SK-N-SH (cell line): ENCODE measurements around the gene SASH1. TPM values are rescaled to one million over a fixed set of nuclear protein-coding genes. Genes with fewer than 3 reads are reported as not detected.

ENCODE experiments used
- CTCF ChIA-PET: fragments of 300-600, 350-600 bp; formaldehyde crosslinking; extraction: SDS; loops from one replicate; lab custom pipeline; 2021; lab: Yijun Ruan, JAX
- POLR2A ChIA-PET: fragments of 350-600 bp; sonication (Branson Sonifier 250); formaldehyde crosslinking; extraction: SDS; loops from one replicate; lab custom pipeline; 2020; ENCODE audit warnings: antibody characterized with exemption, inconsistent platforms; lab: Yijun Ruan, JAX
- DNase-seq: peaks from one replicate; pipeline ENCODE4 v3.0.0; 2012
- H2AFZ ChIP-seq: fragments of 200-600 bp; sonication (generic); 2 replicates; pipeline ENCODE4 v1.8.1; 2016; ENCODE audit warnings: antibody characterized with exemption, mild to moderate bottlenecking, low read depth
- H3F3A ChIP-seq: fragments of 200-600 bp; sonication (generic); replicated peaks from 2 replicates; pipeline ENCODE3; 2016; ENCODE audit warnings: antibody characterized with exemption, mild to moderate bottlenecking; ENCODE audit not compliant: insufficient read depth
- H3K27ac ChIP-seq, 2 experiments: fragments of 200-500 bp in 1 of 2; fragments of 200-600 bp in 1 of 2; sonication (Bioruptor generic) in 1 of 2; sonication (generic), shearing (Covaris generic) in 1 of 2; 2 replicates each; pipeline versions ENCODE4 v1.5.1 to v1.6.1; 2014 to 2016; ENCODE audit warnings: low read depth in 2 of 2, inconsistent platforms in 1 of 2, low read length in 1 of 2, mild to moderate bottlenecking in 1 of 2, mixed read lengths in 1 of 2
- H3K27me3 ChIP-seq: fragments of 200-600 bp; sonication (generic), shearing (Covaris generic); 2 replicates; pipeline ENCODE4 v1.6.1; 2016; ENCODE audit warnings: mixed run types; ENCODE audit not compliant: insufficient read depth
- H3K36me3 ChIP-seq, 2 experiments: fragments of 200-500 bp in 1 of 2; fragments of 200-600 bp in 1 of 2; sonication (Bioruptor generic) in 1 of 2; sonication (generic) in 1 of 2; replicated peaks in 1 of 2; 2 replicates each; pipeline versions ENCODE3 to v1.5.1; 2014 to 2016; ENCODE audit warnings: low read length in 1 of 2, mild to moderate bottlenecking in 1 of 2; ENCODE audit not compliant: insufficient read depth in 2 of 2, control insufficient read depth in 1 of 2
- H3K4me1 ChIP-seq, 2 experiments: fragments of 200-500 bp in 1 of 2; fragments of 200-600 bp in 1 of 2; sonication (Bioruptor generic) in 1 of 2; sonication (generic), shearing (Covaris generic) in 1 of 2; 2 replicates each; pipeline versions ENCODE4 v1.5.1 to v1.6.1; 2014 to 2016; ENCODE audit warnings: low read depth in 1 of 2, low read length in 1 of 2, mixed run types in 1 of 2; ENCODE audit not compliant: insufficient read depth in 2 of 2, control insufficient read depth in 1 of 2
- H3K4me2 ChIP-seq: fragments of 200-600 bp; sonication (generic), shearing (Covaris generic); 2 replicates; pipeline ENCODE4 v1.6.1; 2017; ENCODE audit warnings: mixed run types
- H3K4me3 ChIP-seq, 2 experiments: fragments of 200-500 bp in 1 of 2; fragments of 200-600 bp in 1 of 2; sonication (Bioruptor generic) in 1 of 2; sonication (generic), shearing (Covaris generic) in 1 of 2; 2 replicates each; pipeline versions ENCODE4 v1.5.1 to v1.8.1; 2014 to 2016; ENCODE audit warnings: low read depth in 2 of 2, inconsistent platforms in 1 of 2, low read length in 1 of 2, mild to moderate bottlenecking in 1 of 2, mixed read lengths in 1 of 2, moderate library complexity in 1 of 2
- H3K79me2 ChIP-seq: fragments of 200-600 bp; sonication (generic); 2 replicates; pipeline ENCODE4 v1.8.1; 2017; ENCODE audit warnings: mild to moderate bottlenecking; ENCODE audit not compliant: insufficient read depth
- H3K9ac ChIP-seq: fragments of 200-600 bp; sonication (generic); 2 replicates; pipeline ENCODE4 v1.6.1; 2017; ENCODE audit warnings: mixed run types
- H3K9me2 ChIP-seq: fragments of 200-600 bp; sonication (generic); 2 replicates; pipeline ENCODE4 v1.6.1; 2017; ENCODE audit warnings: mixed run types
- H3K9me3 ChIP-seq: fragments of 200-600 bp; sonication (generic); 2 replicates; pipeline ENCODE4 v1.6.1; 2017; ENCODE audit warnings: mixed run types, mild to moderate bottlenecking, moderate library complexity
- H4K20me1 ChIP-seq: fragments of 200-600 bp; sonication (generic); 2 replicates; pipeline ENCODE4 v1.6.1; 2017; ENCODE audit warnings: mild to moderate bottlenecking, mixed run types; ENCODE audit not compliant: insufficient read depth
- ELF1 ChIP-seq: IDR thresholded peaks from 2 replicates; pipeline ENCODE4 v1.4.0; 2012
- EP300 ChIP-seq, 2 experiments: IDR thresholded peaks; 2 replicates each; pipeline versions ENCODE4 v1.4.0 to v1.6.1; 2012; ENCODE audit warnings: borderline replicate concordance in 1 of 2, low read depth in 1 of 2, low read length in 1 of 2
- EZH2phosphoT487 ChIP-seq: fragments of 200-600 bp; sonication (generic); IDR thresholded peaks from 2 replicates; pipeline ENCODE4 v1.6.1; 2017; ENCODE audit warnings: low read depth, mixed run types, mild to moderate bottlenecking, antibody characterized with exemption, moderate library complexity, borderline replicate concordance
- FOSL2 ChIP-seq: IDR thresholded peaks from 2 replicates; pipeline ENCODE4 v1.4.0; 2012; ENCODE audit warnings: low read depth, mild to moderate bottlenecking, moderate library complexity, borderline replicate concordance
- FOXJ3 ChIP-seq: sonication (generic); formaldehyde crosslinking; IDR thresholded peaks from 2 replicates; pipeline ENCODE4 v1.5.1; 2020; ENCODE audit warnings: mild to moderate bottlenecking, missing genetic modification reagents
- GABPA ChIP-seq: IDR thresholded peaks from 2 replicates; pipeline ENCODE4 v1.4.0; 2012; ENCODE audit warnings: low read depth, mild to moderate bottlenecking
- GATA2 ChIP-seq: sonication (generic); formaldehyde crosslinking; IDR thresholded peaks from 2 replicates; pipeline ENCODE4 v1.5.0; 2020; ENCODE audit warnings: mild to moderate bottlenecking, missing genetic modification reagents
- JUND ChIP-seq: IDR thresholded peaks from 2 replicates; pipeline ENCODE4 v1.4.0; 2012
- MAX ChIP-seq: IDR thresholded peaks from 2 replicates; pipeline ENCODE4 v1.4.0; 2012; ENCODE audit warnings: low read depth
- MEF2A ChIP-seq: IDR thresholded peaks from 2 replicates; pipeline ENCODE4 v1.4.0; 2012; ENCODE audit warnings: low read depth, borderline replicate concordance
- MXI1 ChIP-seq: IDR thresholded peaks from 2 replicates; pipeline ENCODE4 v1.6.1; 2012; ENCODE audit warnings: mild to moderate bottlenecking, low read depth, low read length, improper control_type of control experiment
- NRF1 ChIP-seq: IDR thresholded peaks from 2 replicates; pipeline ENCODE4 v1.6.1; 2012; ENCODE audit warnings: low read depth, mild to moderate bottlenecking, low read length
- POLR2AphosphoS5 ChIP-seq: IDR thresholded peaks from 2 replicates; pipeline ENCODE4 v1.6.1; 2012; ENCODE audit warnings: low read depth, low read length
- RAD21 ChIP-seq: IDR thresholded peaks from 2 replicates; pipeline ENCODE4 v1.6.1; 2012; ENCODE audit warnings: mild to moderate bottlenecking, low read length
- RCOR1 ChIP-seq: fragments of 150-350 bp; IDR thresholded peaks from 2 replicates; pipeline ENCODE4 v1.6.1; 2017; ENCODE audit warnings: antibody characterized with exemption, low read length
- RFX5 ChIP-seq: IDR thresholded peaks from 2 replicates; pipeline ENCODE4 v1.6.1; 2012; ENCODE audit warnings: mild to moderate bottlenecking, improper control_type of control experiment, low read length
- RXRA ChIP-seq: IDR thresholded peaks from 2 replicates; pipeline ENCODE4 v1.4.0; 2012; ENCODE audit warnings: low read depth, mild to moderate bottlenecking, borderline replicate concordance
- SIN3A ChIP-seq: IDR thresholded peaks from 2 replicates; pipeline ENCODE4 v1.6.1; 2012; ENCODE audit warnings: low read depth, mild to moderate bottlenecking, low read length, moderate library complexity, borderline replicate concordance
- SMC3 ChIP-seq: IDR thresholded peaks from 2 replicates; pipeline ENCODE4 v1.6.1; 2012; ENCODE audit warnings: low read depth, low read length, improper control_type of control experiment
- TAF1 ChIP-seq: IDR thresholded peaks from 2 replicates; pipeline ENCODE4 v1.6.1; 2012; ENCODE audit warnings: low read depth, mild to moderate bottlenecking, low read length, moderate library complexity, borderline replicate concordance
- TCF12 ChIP-seq: IDR thresholded peaks from 2 replicates; pipeline ENCODE4 v1.4.0; 2012
- USF1 ChIP-seq: IDR thresholded peaks from 2 replicates; pipeline ENCODE4 v1.4.0; 2012; ENCODE audit warnings: low read depth, borderline replicate concordance
- YY1 ChIP-seq: IDR thresholded peaks from 2 replicates; pipeline ENCODE4 v1.4.0; 2012; ENCODE audit warnings: low read depth, mild to moderate bottlenecking
- WGBS: methylation state at CpG from one replicate; pipeline ENCODE4 v1.1.6; 2017; ENCODE audit warnings: low lambda C conversion rate; 5-methylcytosine and 5-hydroxymethylcytosine counted together
- polyA plus RNA-seq, 3 experiments: library from polyadenylated mRNA; depleted of rRNA; stranded (reverse); fragments of >200 nt; gene quantifications; 2 replicates each; pipeline ENCODE4 v1.2.3, GENCODE V29; 2012
- TF ChIP-seq, protein P1 (sequence below): IDR thresholded peaks from 2 replicates; pipeline ENCODE4; 2012
- TF ChIP-seq, protein P2 (sequence below): fragments of 150-350 bp; IDR thresholded peaks from 2 replicates; pipeline ENCODE4 v1.6.1; 2016; ENCODE audit warnings: mild to moderate bottlenecking, low read depth, low read length

The SASH1 gene
- polyA plus RNA-seq, 1 of the 3 experiments (the other 2 are of a cell fraction): 19.8 TPM

- Histone ChIP-seq H3K79me2 (peaks cover 54% of the 10 kb centered on the region), H3K9me3 (no peaks in the 10 kb centered on the region), H3K27ac (peak overlapping the region in 1 of 2 experiments; percentile 86; a peak in 2 of 4 replicates), H3K9me2 (no peaks in the 10 kb centered on the region), H3K9ac (no peak overlapping the region), H3K4me2 (peak overlapping the region; percentile 7; the same call in 1 of the 2 replicates), H2AFZ (no peak overlapping the region), H3K4me1 (peaks cover 0 to 11% of the 10 kb centered on the region in 2 experiments; a peak in 2 of 4 replicates), H3K4me3 (no peak overlapping the region), H4K20me1 (no peaks in the 10 kb centered on the region), H3K27me3 (no peaks in the 10 kb centered on the region), H3F3A (peaks cover 36% of the 10 kb centered on the region), H3K36me3 (peaks cover 0 to 5% of the 10 kb centered on the region in 2 experiments)
- TF ChIP-seq JUND (no peak), TAF1 (no peak)
- ChIA-PET CTCF (no interaction called here), POLR2A (no interaction called here)
- 61% methylated on average over 6 of the region's 6 CpGs for whole genome bisulfite sequencing
- no peak for DNase-seq
Measured at GRCh38 chr6:148406579-148407371, 64.1 kb downstream of the SASH1 start.

GRCh38 chr6:148407372-148407771 is 64.7 kb downstream of the SASH1 start:
- Histone ChIP-seq H3K4me2 (no peak overlapping the region; the same call in 1 of the 2 replicates), H3K4me3 (no peak overlapping the region), H3K27ac (peak overlapping the region in 1 of 2 experiments; percentile 86; a peak in 2 of 4 replicates), H3K36me3 (peaks cover 0 to under 1% of the 10 kb centered on the region in 2 experiments), H3K4me1 (peaks cover 0 to 11% of the 10 kb centered on the region in 2 experiments; a peak in 2 of 4 replicates), H3F3A (peaks cover 36% of the 10 kb centered on the region), H2AFZ (no peak overlapping the region), H4K20me1 (no peaks in the 10 kb centered on the region), H3K9me3 (no peaks in the 10 kb centered on the region), H3K27me3 (no peaks in the 10 kb centered on the region), H3K9ac (no peak overlapping the region), H3K9me2 (no peaks in the 10 kb centered on the region), H3K79me2 (peaks cover 55% of the 10 kb centered on the region)
- 67% methylated on average over 7 of the region's 7 CpGs for WGBS
- no peak for DNase-seq
- ChIA-PET POLR2A (no interaction called here), CTCF (no interaction called here)
- TF ChIP-seq MEF2A: no peak
- TF ChIP-seq, protein P1, sequence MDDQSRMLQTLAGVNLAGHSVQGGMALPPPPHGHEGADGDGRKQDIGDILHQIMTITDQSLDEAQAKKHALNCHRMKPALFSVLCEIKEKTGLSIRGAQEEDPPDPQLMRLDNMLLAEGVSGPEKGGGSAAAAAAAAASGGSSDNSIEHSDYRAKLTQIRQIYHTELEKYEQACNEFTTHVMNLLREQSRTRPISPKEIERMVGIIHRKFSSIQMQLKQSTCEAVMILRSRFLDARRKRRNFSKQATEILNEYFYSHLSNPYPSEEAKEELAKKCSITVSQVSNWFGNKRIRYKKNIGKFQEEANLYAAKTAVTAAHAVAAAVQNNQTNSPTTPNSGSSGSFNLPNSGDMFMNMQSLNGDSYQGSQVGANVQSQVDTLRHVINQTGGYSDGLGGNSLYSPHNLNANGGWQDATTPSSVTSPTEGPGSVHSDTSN: peak; percentile 45
- no peak for TF ChIP-seq NRF1
- TF ChIP-seq USF1: no peak
- TF ChIP-seq, protein P2, sequence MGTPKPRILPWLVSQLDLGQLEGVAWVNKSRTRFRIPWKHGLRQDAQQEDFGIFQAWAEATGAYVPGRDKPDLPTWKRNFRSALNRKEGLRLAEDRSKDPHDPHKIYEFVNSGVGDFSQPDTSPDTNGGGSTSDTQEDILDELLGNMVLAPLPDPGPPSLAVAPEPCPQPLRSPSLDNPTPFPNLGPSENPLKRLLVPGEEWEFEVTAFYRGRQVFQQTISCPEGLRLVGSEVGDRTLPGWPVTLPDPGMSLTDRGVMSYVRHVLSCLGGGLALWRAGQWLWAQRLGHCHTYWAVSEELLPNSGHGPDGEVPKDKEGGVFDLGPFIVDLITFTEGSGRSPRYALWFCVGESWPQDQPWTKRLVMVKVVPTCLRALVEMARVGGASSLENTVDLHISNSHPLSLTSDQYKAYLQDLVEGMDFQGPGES: no peak
- no peak for TF ChIP-seq MXI1
- TF ChIP-seq YY1: no peak
- peak; percentile 82 for TF ChIP-seq JUND
- peak; percentile 68 for TF ChIP-seq TCF12
- no peak for TF ChIP-seq SMC3
- TF ChIP-seq FOSL2: peak; percentile 77
- TF ChIP-seq FOXJ3 (CRISPR knock-in tag): no peak
- TF ChIP-seq RFX5: no peak
- TF ChIP-seq POLR2AphosphoS5: no peak
- TF ChIP-seq MAX: peak; percentile 22; the same call in 1 of the 2 replicates
- TF ChIP-seq RAD21: no peak
- no peak for TF ChIP-seq GABPA
- TF ChIP-seq RCOR1: no peak
- no peak for TF ChIP-seq EZH2phosphoT487
- TF ChIP-seq TAF1: no peak
- no peak for TF ChIP-seq ELF1
- TF ChIP-seq GATA2 (CRISPR knock-in tag): no peak
- TF ChIP-seq SIN3A: no peak
- peak; percentile 39; the same call in 1 of the 2 replicates for TF ChIP-seq RXRA
- peak in 1 of 2 experiments; percentile 54; a peak in 1 of 4 replicates for TF ChIP-seq EP300 (IDR thresholded peaks at IDR 0.05; ENCODE audit: borderline replicate concordance in 1 of 2, low read depth in 1 of 2, low read length in 1 of 2)
